Measurements from ENCODE around the gene GNB1.
A peak's percentile ranks its signal among the peaks of the same experiment; 100 is the strongest.

GNB1 gene

GRCh38 chr1:1778663-1779319 is 112.1 kb downstream of the GNB1 start:
- no peak for TF ChIP-seq GATA3 (IDR thresholded peaks at IDR 0.05; ENCODE audit: low read depth, low read length)
- TF ChIP-seq GATA2 (IDR thresholded peaks at IDR 0.05; ENCODE audit: low read depth, low read length), result no peak

- TF ChIP-seq GATA3 (IDR thresholded peaks at IDR 0.05; ENCODE audit: low read depth, low read length) (no peak), GATA2 (IDR thresholded peaks at IDR 0.05; ENCODE audit: low read depth, low read length) (no peak)
These were observed 112.8 kb downstream of the GNB1 start, which contains the start of gene NADK for GRCh38 chr1:1777950-1778662. NADK (minus strand) TSS chr1:1778470; CDS start chr1:1765406, 13,064 bp downstream.

- TF ChIP-seq GATA2 (IDR thresholded peaks at IDR 0.05; ENCODE audit: low read depth, low read length) (no peak), GATA3 (IDR thresholded peaks at IDR 0.05; ENCODE audit: low read depth, low read length) (no peak)
These were observed 113.3 kb downstream of the GNB1 start for GRCh38 chr1:1777583-1777899.

GRCh38 chr1:1776672-1777582 is 114.0 kb downstream of the GNB1 start:
- no peak for TF ChIP-seq GATA2 (IDR thresholded peaks at IDR 0.05; ENCODE audit: low read depth, low read length)
- no peak for TF ChIP-seq GATA3 (IDR thresholded peaks at IDR 0.05; ENCODE audit: low read depth, low read length)

- no peak for TF ChIP-seq GATA3 (IDR thresholded peaks at IDR 0.05; ENCODE audit: low read depth, low read length)
- TF ChIP-seq GATA2 (IDR thresholded peaks at IDR 0.05; ENCODE audit: low read depth, low read length), result peak; percentile 54; the same call in 1 of the 2 replicates
These were observed 115.3 kb downstream of the GNB1 start for GRCh38 chr1:1775327-1776226.

GRCh38 chr1:1773874-1774273 is 117.0 kb downstream of the GNB1 start:
- TF ChIP-seq GATA3 (IDR thresholded peaks at IDR 0.05; ENCODE audit: low read depth, low read length) (no peak), GATA2 (IDR thresholded peaks at IDR 0.05; ENCODE audit: low read depth, low read length) (no peak)

GRCh38 chr1:1771096-1771495 is 119.8 kb downstream of the GNB1 start:
- TF ChIP-seq GATA3 (IDR thresholded peaks at IDR 0.05; ENCODE audit: low read depth, low read length), result no peak

GRCh38 chr1:1770102-1770501 is 120.8 kb downstream of the GNB1 start:
- no peak for TF ChIP-seq GATA2 (IDR thresholded peaks at IDR 0.05; ENCODE audit: low read depth, low read length)
- TF ChIP-seq GATA3 (IDR thresholded peaks at IDR 0.05; ENCODE audit: low read depth, low read length), result no peak

GRCh38 chr1:1768249-1768992 is 122.5 kb downstream of the GNB1 start:
- no peak for TF ChIP-seq GATA2 (IDR thresholded peaks at IDR 0.05; ENCODE audit: low read depth, low read length)
- TF ChIP-seq GATA3 (IDR thresholded peaks at IDR 0.05; ENCODE audit: low read depth, low read length), result no peak

- TF ChIP-seq GATA2 (IDR thresholded peaks at IDR 0.05; ENCODE audit: low read depth, low read length) (no peak), GATA3 (IDR thresholded peaks at IDR 0.05; ENCODE audit: low read depth, low read length) (no peak)
These were observed 125.9 kb downstream of the GNB1 start for GRCh38 chr1:1764876-1765470.

GRCh38 chr1:1763657-1764621 is 126.9 kb downstream of the GNB1 start:
- TF ChIP-seq GATA3 (IDR thresholded peaks at IDR 0.05; ENCODE audit: low read depth, low read length), result no peak
